BE2C (cell line): ENCODE data around the gene DYRK1B. TPM values are rescaled to one million over a fixed set of nuclear protein-coding genes. Genes with fewer than 3 reads are reported as not detected.
"Not testable (repeated sequence)": the region's sequence is repeated elsewhere in the genome, so short reads cannot be mapped to it uniquely, and the experiment has no call there.

Source experiments
- DNase-seq: peaks from one replicate; pipeline ENCODE4 v3.0.0-alpha.2; 2020
- H3K27me3 ChIP-seq: fragments of 250-450 bp; sonication (Bioruptor Pico); 2 replicates; pipeline ENCODE4 v1.5.1; 2020; ENCODE audit warnings: mild to moderate bottlenecking
- H3K36me3 ChIP-seq: fragments of 250-450 bp; sonication (Bioruptor Pico); 2 replicates; pipeline ENCODE4 v1.5.1; 2020; ENCODE audit warnings: mild to moderate bottlenecking
- H3K4me1 ChIP-seq: fragments of 250-450 bp; sonication (Bioruptor Pico); 2 replicates; pipeline ENCODE4 v1.5.1; 2020
- H3K4me3 ChIP-seq: 2 replicates; pipeline ENCODE4 v1.5.1; 2011; ENCODE audit warnings: low read depth, low read length
- H3K9me3 ChIP-seq: fragments of 250-450 bp; sonication (Bioruptor Pico); 2 replicates; pipeline ENCODE4 v1.5.1; 2020
- polyA plus RNA-seq: library from polyadenylated mRNA; unstranded; fragments of >200 nt; gene quantifications from one replicate; pipeline ENCODE4 v1.2.1, GENCODE V29; 2012; ENCODE audit warnings: low read depth, missing spikeins; ENCODE audit not compliant: insufficient read length, insufficient read depth
- TF ChIP-seq, protein P1 (sequence below): IDR thresholded peaks from 2 replicates; pipeline ENCODE4 v1.5.1; 2012; ENCODE audit warnings: mild to moderate bottlenecking, low read depth, low read length

DYRK1B gene
- 40.5 TPM for polyA plus RNA-seq

GRCh38 chr19:39833464-39834286, at the start of gene DYRK1B:
Gene DYRK1B (minus strand): TSS chr19:39834162. CDS start chr19:39831867, 2,295 bp downstream.
- H3K36me3 ChIP-seq: peaks cover 69% of the 10 kb centered on the region
- no peaks in the 10 kb centered on the region for H3K9me3 ChIP-seq
- TF ChIP-seq, protein P1, sequence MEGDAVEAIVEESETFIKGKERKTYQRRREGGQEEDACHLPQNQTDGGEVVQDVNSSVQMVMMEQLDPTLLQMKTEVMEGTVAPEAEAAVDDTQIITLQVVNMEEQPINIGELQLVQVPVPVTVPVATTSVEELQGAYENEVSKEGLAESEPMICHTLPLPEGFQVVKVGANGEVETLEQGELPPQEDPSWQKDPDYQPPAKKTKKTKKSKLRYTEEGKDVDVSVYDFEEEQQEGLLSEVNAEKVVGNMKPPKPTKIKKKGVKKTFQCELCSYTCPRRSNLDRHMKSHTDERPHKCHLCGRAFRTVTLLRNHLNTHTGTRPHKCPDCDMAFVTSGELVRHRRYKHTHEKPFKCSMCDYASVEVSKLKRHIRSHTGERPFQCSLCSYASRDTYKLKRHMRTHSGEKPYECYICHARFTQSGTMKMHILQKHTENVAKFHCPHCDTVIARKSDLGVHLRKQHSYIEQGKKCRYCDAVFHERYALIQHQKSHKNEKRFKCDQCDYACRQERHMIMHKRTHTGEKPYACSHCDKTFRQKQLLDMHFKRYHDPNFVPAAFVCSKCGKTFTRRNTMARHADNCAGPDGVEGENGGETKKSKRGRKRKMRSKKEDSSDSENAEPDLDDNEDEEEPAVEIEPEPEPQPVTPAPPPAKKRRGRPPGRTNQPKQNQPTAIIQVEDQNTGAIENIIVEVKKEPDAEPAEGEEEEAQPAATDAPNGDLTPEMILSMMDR: no peak
- peaks cover 11% of the 10 kb centered on the region for H3K4me1 ChIP-seq
- peak; percentile 99 for DNase-seq
- H3K27me3 ChIP-seq: no peaks in the 10 kb centered on the region
- H3K4me3 ChIP-seq: peak within 1 kb of the TSS; percentile 91

DNA sequence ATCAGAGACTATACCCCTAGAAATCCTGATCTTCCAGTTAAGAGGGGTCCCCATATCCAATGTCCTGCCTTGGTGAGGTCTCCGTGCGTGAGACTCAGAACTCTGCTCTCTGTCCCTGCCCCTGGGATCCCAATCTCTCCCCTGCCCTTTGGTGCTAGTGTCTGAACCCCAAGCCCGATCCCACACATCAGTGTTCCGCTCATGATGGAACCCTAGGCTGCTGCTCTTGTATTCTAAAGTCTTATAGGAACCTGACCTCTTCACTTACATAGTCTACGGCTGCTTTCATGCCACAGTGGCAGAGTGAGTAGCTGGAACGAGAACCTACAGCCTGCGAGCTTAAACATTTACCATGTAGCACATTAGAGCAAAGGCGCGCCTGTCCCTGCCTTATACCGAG, 48.7 kb upstream of the DYRK1B start:
- not testable (repeated sequence) for H3K9me3 ChIP-seq, H3K4me1 ChIP-seq, H3K4me3 ChIP-seq, DNase-seq, H3K36me3 ChIP-seq, H3K27me3 ChIP-seq

DNA sequence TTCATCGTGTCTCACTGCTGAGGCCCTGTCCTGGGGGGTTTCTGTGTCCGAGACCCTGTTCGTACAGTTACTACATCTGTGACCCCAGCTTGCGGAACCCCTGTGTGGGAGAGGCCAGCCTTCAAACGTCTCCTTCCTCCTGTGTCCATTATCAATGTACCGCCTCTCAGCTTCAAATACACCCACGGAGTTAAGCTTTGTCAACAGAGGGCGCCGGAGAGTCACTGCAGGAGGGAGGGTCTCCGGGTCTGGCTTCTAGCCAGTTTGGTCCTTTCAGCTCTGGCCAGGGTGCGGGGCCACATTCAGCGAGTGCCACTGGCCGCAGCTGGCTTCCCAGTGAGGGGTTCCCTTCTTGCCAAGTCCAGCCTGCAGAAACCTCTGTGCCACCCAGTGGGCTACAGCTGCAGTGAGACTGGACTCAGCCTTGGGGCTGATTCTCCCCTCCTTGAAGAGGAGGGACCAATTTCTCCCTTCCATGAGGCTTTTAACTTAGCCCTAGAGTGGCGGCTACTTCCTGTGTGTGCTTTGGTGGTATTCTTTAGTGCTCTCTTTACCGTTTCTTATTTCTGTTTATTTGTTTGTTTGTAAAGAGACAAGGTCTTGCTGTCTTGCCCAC, 47.6 kb upstream of the DYRK1B start:
- DNase-seq: peak; percentile 72
- not testable (repeated sequence) for H3K4me1 ChIP-seq, H3K27me3 ChIP-seq, H3K9me3 ChIP-seq, H3K36me3 ChIP-seq, H3K4me3 ChIP-seq
- TF ChIP-seq, protein P1: peak; percentile 64

DNA sequence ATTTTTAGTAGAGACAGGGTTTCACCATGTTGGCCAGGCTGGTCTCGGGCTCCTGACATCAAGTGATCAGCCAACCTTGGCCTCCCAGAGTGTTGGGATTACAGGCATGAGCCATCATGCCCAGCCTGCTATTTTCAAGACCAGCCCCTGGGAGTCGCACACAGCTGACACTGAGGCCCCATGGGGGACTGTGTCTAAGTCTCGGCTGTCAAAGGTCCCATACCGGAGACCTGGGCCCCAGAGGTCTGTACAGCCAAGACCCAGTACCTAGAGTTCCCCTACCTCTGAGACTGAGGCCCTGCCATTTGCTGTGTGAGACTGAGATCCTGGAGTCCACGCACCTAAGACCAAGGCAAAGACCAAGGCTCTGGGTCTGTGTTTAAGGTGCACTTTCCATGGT, 46.3 kb upstream of the DYRK1B start:
- H3K4me3 ChIP-seq, H3K27me3 ChIP-seq, H3K4me1 ChIP-seq, H3K36me3 ChIP-seq, H3K9me3 ChIP-seq, DNase-seq: not testable (repeated sequence)

DNA sequence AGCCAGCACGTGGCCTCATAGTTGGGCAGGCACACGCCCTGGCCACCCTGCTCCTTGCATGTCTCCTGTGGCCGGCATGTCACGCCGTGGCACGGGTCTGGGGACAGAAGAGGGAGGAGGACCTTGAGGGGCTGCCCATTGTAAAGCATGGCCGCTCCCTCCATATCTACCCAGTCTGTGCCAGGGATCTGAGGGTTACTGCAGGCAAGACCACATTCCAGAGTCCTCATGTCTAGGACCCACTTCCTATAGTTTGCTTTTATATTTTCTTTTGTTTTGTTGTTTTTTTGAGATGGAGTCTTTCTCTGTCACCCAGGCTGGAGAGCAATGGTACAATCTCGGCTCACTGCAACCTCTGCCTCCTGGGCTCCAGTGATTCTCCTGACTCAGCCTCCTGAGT, 45.8 kb upstream of the DYRK1B start:
- H3K4me3 ChIP-seq, H3K36me3 ChIP-seq, DNase-seq, H3K4me1 ChIP-seq, H3K9me3 ChIP-seq, H3K27me3 ChIP-seq: not testable (repeated sequence)

- DNase-seq, H3K4me3 ChIP-seq: not testable (repeated sequence)
Measured at GRCh38 chr19:39878866-39879265, 44.9 kb upstream of the DYRK1B start.

DNA sequence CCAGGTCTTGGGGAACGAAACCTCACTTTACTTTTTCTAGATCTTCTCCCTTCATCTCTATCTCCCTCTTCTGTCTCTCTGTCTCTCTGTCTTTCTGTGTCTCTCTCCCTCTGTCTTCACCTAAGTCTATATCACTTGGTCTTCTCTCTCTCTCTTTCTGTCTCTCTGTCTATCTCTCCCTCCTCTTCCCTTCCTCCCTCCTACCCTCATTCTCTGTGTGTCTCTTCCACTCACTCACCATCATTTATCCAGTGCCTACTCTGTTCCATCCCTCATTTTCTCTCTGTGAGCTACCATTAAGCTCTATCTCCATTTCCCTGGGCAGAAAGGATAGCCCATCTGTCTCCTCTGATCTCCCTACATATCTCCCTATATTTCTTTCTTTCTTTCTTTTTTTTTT, 44.4 kb upstream of the DYRK1B start:
- H3K4me3 ChIP-seq: no peak overlapping the region
- H3K9me3 ChIP-seq: no peaks in the 10 kb centered on the region
- no peaks in the 10 kb centered on the region for H3K27me3 ChIP-seq
- no peaks in the 10 kb centered on the region for H3K4me1 ChIP-seq
- DNase-seq: no peak
- H3K36me3 ChIP-seq: no peaks in the 10 kb centered on the region
- TF ChIP-seq, protein P1: no peak

More at GRCh38 chr19:39878866-39879265, 44.9 kb upstream of the DYRK1B start:
- not testable (repeated sequence) for H3K4me1 ChIP-seq, H3K9me3 ChIP-seq, H3K36me3 ChIP-seq, H3K27me3 ChIP-seq

GRCh38 chr19:39877982-39878381, 44.0 kb upstream of the DYRK1B start:
- not testable (repeated sequence) for H3K36me3 ChIP-seq, H3K27me3 ChIP-seq, H3K4me3 ChIP-seq, DNase-seq, H3K4me1 ChIP-seq, H3K9me3 ChIP-seq

DNA sequence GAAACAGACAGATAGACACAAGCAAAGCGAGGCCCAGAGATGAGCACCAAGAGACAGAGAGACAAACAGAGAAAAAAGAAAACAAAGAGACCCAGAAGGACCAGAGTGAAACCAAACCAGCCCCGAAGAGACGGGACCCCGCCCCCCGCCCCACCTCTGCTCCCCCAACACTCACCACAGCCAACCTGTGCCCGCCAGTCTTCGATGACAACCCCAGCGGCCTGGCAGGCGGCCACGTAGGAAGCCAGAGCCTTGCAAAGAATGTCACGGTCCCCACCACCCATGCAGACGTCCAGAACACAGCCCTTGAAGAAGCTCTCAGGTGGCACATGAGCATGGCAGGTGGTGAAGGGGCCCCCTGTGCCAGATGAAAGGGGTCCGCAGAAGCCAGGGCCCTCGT, 43.5 kb upstream of the DYRK1B start:
- not testable (repeated sequence) for H3K4me3 ChIP-seq, H3K36me3 ChIP-seq, H3K4me1 ChIP-seq, H3K27me3 ChIP-seq, DNase-seq, H3K9me3 ChIP-seq

DNA sequence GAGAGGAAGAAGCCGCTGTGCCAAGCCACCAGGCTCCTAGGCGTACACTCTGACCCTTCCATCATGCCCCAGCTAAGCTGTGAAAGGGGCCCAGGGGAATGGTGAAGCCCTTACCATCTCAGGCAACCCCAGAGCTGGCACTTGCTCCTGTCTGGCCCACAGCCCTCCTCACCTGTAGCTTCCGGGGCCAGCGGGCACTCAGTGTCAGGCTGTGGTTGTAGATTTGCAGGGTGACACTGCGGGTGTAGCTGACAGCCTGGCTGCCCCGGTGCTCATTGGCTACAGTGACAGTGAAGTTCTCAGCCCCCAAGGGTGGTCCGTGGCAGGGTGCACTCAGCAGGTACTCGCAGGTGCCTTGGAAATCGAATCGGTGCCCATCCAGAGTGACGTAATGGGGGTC, 42.5 kb upstream of the DYRK1B start:
- H3K9me3 ChIP-seq, H3K4me1 ChIP-seq, H3K27me3 ChIP-seq, DNase-seq, H3K36me3 ChIP-seq, H3K4me3 ChIP-seq: not testable (repeated sequence)

DNA sequence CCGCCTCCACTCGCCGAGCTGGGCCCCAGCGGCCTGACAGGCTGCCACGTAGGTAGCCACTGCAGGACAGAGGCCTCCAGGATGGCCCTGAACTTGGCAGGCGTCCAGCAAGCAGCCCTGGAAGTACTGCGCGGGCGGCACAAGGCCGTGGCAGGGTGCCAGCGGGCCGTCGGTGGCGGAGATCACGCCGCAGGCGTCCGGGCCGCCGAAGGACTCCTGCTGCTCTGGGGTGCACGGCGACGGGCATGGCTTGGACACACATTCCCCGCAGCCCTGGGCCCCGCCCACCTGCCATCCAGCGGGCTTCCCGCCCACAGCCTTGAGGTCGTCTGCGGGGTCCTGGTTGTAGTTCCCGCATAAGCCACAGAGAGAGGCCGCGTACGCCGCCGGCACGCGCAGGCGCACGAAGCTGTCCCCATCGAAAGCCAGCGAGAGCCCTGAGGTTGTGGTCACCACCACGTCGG, 41.5 kb upstream of the DYRK1B start:
- H3K36me3 ChIP-seq, H3K4me1 ChIP-seq, H3K9me3 ChIP-seq, H3K27me3 ChIP-seq, H3K4me3 ChIP-seq: not testable (repeated sequence)
- DNase-seq: peak; percentile 75
